ENCODE results near the gene OAS1. TPM values are rescaled to one million over a fixed set of nuclear protein-coding genes. Genes with fewer than 3 reads are reported as not detected.

Gene OAS1
- total and polyA plus RNA-seq, 2 of the 8 experiments (the other 6 are each of a cell fraction or from before 2014, with no cell fraction given): 0.23 TPM; not detected in 1

GRCh38 chr12:112908548-112908947 lies 1.8 kb downstream of the OAS1 start:
- FAIRE-seq: no peak
- H3K79me1 ChIP-seq (ENCODE audit: low read depth, low read length): no peaks in the 10 kb centered on the region
- no peaks in the 10 kb centered on the region for H3K27me3 ChIP-seq (replicated peaks in 1 of 4; ENCODE audit: control insufficient read depth in 3 of 4, extremely low read depth in 1 of 4, insufficient read depth in 3 of 4, low read length in 3 of 4)
- 80% methylated on average over 11 of the region's 12 CpGs; no CpG with 5 or more reads in 1 of the 2 experiments for WGBS, 2 experiments (ENCODE audit: extremely low coverage in 1 of 2, insufficient coverage in 1 of 2, insufficient read length in 1 of 2, insufficient replicate concordance in 2 of 2, low coverage in 1 of 2, low lambda C conversion rate in 2 of 2, missing lambda C conversion rate in 1 of 2)
- no peak overlapping the region; the same call in 1 of the 2 replicates for H4K8ac ChIP-seq (ENCODE audit: extremely low read depth, insufficient read depth, low read length)
- ChIA-PET CTCF (ENCODE audit: partially characterized antibody) (interaction anchor here (0.6 to 1.5 kb wide), 3 partner anchors 84 to 121 kb away, joined by 3 to 4 read pairs (median 3); no protein-coding TSS in a partner anchor), POLR2A (ENCODE audit: partially characterized antibody) (no interaction called here)
- no peak overlapping the region for H3K27ac ChIP-seq (ENCODE audit: low read depth, low read length)
- H4K20me1 ChIP-seq (replicated peaks in 1 of 2; ENCODE audit: control insufficient read depth in 1 of 2, insufficient read depth in 2 of 2, low read length in 2 of 2): no peaks in the 10 kb centered on the region
- H2BK120ac ChIP-seq (replicated peaks; ENCODE audit: low read depth, low read length): no peak overlapping the region
- peaks cover 11 to 13% of the 10 kb centered on the region in 2 experiments for H3K9me3 ChIP-seq (ENCODE audit: insufficient read depth in 2 of 2, low read depth in 1 of 2, low read length in 1 of 2)
- no peaks in the 10 kb centered on the region; a peak in 1 of 8 replicates for H3K36me3 ChIP-seq (ENCODE audit: control insufficient read depth in 2 of 4, insufficient read depth in 4 of 4, low read length in 3 of 4)
- H2AK5ac ChIP-seq (ENCODE audit: low read depth, low read length): no peak overlapping the region
- no peak overlapping the region for H4K5ac ChIP-seq (ENCODE audit: insufficient read length, low read depth, low read length)
- H2AFZ ChIP-seq (ENCODE audit: low read length): 0 out of 2 replicates have a peak overlapping the region, but pooled peaks have one; percentile 17
- no peak overlapping the region for H2BK15ac ChIP-seq (ENCODE audit: low read length)
- H3K18ac ChIP-seq (ENCODE audit: extremely low read depth, low read length): no peak overlapping the region
- H2BK12ac ChIP-seq (ENCODE audit: low read depth, low read length): no peak overlapping the region
- no peak overlapping the region for H3K4me3 ChIP-seq (ENCODE audit: extremely low read depth in 1 of 4, insufficient read depth in 2 of 4, low read depth in 3 of 4, low read length in 4 of 4)
- no peak overlapping the region for H3K56ac ChIP-seq (replicated peaks; ENCODE audit: insufficient read length, low read depth, low read length)
- no peak overlapping the region for H3K4ac ChIP-seq (replicated peaks; ENCODE audit: insufficient read length, low read depth, low read length)
- no peaks in the 10 kb centered on the region for H3K79me2 ChIP-seq (ENCODE audit: control insufficient read depth in 1 of 2, insufficient read depth in 2 of 2, low read length in 2 of 2)
- no peak overlapping the region for H3K23ac ChIP-seq (ENCODE audit: insufficient read length)
- no peak overlapping the region for H3K4me2 ChIP-seq (ENCODE audit: insufficient read depth in 1 of 2, low read depth in 2 of 2, low read length in 2 of 2)
- no peak overlapping the region for H4K91ac ChIP-seq (replicated peaks; ENCODE audit: insufficient read length, low read length)
- no peak for TF ChIP-seq RXRA (IDR thresholded peaks at IDR 0.05; ENCODE audit: insufficient read depth, low read depth, low read length)
- no peak for TF ChIP-seq TAF1 (IDR thresholded peaks at IDR 0.05; ENCODE audit: low read depth, low read length)
- no peak for TF ChIP-seq POLR2A (IDR thresholded peaks at IDR 0.05; ENCODE audit: control extremely low read depth in 1 of 2, low read depth in 2 of 2, low read length in 2 of 2)
- TF ChIP-seq NRF1 (IDR thresholded peaks at IDR 0.05; ENCODE audit: low read depth, low read length): no peak
- TF ChIP-seq SRF (IDR thresholded peaks at IDR 0.05; ENCODE audit: low read depth, low read length): no peak
- no peak for TF ChIP-seq BRCA1 (IDR thresholded peaks at IDR 0.05; ENCODE audit: low read depth, low read length)
- no peak for TF ChIP-seq EZH2 (IDR thresholded peaks at IDR 0.05; ENCODE audit: low read depth, low read length, severe bottlenecking)
- TF ChIP-seq RBBP5 (IDR thresholded peaks at IDR 0.05; ENCODE audit: borderline replicate concordance, low read depth, low read length): no peak
- no peak for TF ChIP-seq ASH2L (IDR thresholded peaks at IDR 0.05; ENCODE audit: low read length)
- no peak for TF ChIP-seq RFX5 (IDR thresholded peaks at IDR 0.05; ENCODE audit: borderline replicate concordance, low read depth, low read length)
- no peak for TF ChIP-seq KDM4A (IDR thresholded peaks at IDR 0.05; ENCODE audit: low read depth, low read length, severe bottlenecking)
- H3K4me1 ChIP-seq (replicated peaks in 1 of 4; ENCODE audit: control insufficient read depth in 3 of 4, insufficient read depth in 4 of 4, low read length in 3 of 4): no peaks in the 10 kb centered on the region
- H3K9ac ChIP-seq (replicated peaks in 1 of 4; ENCODE audit: extremely low read depth in 1 of 4, low read depth in 3 of 4, low read length in 3 of 4): no peak overlapping the region
- no peak for DNase-seq (ENCODE audit: low read depth in 1 of 2, low spot score in 2 of 2)
- H2BK5ac ChIP-seq (ENCODE audit: low read depth, low read length): no peak overlapping the region
- no peaks in the 10 kb centered on the region for H3K23me2 ChIP-seq (ENCODE audit: low read depth, low read length)
- H3K14ac ChIP-seq (ENCODE audit: insufficient read length): no peak overlapping the region
- no peak overlapping the region for H2BK20ac ChIP-seq (ENCODE audit: low read length)
